ENCODE measurements around the gene PLAAT2.

GRCh38 chr11:63504054-63504453, 59.1 kb downstream of the PLAAT2 start:
- TF ChIP-seq CTCF (IDR thresholded peaks at IDR 0.05) (no peak), POLR2A (IDR thresholded peaks at IDR 0.05) (no peak)

Data from vagina (tissue), 2 donors.